ENCODE results near the gene OR51E2. TPM values are rescaled to one million over a fixed set of nuclear protein-coding genes. Genes with fewer than 3 reads are reported as not detected.

Gene OR51E2
- total RNA-seq, 1 donor from 2014 or later: not detected

DNA sequence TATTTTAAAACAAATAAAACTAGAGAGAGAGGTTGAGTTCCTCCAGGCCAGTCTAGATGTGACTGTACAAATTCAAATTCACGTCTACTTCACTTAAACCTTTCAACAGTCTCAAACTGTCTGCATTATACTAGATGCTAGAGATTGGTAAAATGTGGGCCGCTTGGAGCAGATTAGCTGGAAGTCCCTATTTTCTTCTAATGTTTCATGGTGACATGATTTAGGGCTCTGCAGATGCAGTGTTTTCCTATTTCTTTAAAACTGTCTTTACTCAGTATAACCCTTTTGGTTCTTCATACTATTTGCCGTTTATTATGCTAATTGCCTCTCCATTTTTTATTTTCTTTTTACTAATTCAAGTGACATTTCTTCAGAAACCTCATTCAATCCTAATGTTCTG lies 33.5 kb downstream of the OR51E2 start:
- intact Hi-C loops (cut with micrococcal nuclease): no loop called here

DNA sequence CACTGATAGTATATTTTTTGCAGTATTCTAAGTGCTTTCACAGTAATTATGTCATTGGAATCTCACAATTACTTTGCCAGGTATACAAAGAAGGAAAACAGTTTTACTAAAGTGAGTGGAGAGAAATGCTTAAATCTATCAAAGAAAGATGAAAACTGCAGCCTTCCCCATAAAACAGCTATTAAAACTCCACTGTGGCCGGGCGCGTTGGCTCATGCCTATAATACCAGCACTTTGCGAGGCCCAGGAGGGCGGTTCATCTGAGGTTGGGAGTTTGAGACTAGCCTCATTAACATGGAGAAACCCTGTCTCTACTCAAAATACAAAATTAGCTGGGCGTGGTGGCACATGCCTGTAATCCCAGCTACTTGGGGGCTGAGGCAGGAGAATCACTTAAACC lies 34.8 kb downstream of the OR51E2 start:
- intact Hi-C loops (cut with micrococcal nuclease): no loop called here

DNA sequence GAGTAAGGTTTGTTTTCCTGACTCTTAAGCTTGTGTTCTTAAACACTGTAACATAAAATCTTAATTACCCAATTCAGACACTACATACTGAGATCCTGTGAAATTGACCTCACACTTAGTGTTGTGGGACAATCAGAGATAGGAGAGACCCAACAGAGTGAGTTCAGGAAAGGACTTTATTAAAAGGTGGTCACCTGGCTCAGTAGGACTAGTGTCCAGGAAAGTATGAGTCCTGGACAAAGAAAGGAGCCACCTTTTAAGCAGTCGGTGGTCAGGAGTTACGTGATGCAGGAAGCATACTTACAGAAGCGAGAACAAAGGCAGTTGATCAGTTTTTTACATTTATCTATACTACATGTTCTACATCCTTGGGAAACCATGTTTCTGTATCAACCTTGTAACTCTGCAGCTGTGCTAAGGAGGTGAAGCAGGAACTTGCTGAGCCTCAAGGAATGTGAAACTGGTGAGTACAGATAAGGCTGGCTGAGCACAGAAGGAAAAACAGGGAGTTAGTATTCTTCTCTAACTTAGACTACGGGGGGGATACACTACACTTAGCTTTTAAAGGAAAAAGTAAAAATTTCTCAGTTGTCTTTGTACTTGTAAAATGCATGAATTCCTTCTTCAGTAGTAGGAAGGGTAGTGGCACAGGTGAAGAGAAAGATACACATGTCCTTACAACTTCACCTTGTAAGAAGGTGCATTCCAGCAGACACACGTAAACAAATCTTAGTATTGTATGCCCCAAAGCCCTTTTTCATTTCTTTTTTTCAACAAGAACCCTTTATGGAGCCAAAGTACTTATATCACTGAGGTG lies 38.8 kb downstream of the OR51E2 start:
- intact Hi-C loops (cut with micrococcal nuclease): no loop called here

DNA sequence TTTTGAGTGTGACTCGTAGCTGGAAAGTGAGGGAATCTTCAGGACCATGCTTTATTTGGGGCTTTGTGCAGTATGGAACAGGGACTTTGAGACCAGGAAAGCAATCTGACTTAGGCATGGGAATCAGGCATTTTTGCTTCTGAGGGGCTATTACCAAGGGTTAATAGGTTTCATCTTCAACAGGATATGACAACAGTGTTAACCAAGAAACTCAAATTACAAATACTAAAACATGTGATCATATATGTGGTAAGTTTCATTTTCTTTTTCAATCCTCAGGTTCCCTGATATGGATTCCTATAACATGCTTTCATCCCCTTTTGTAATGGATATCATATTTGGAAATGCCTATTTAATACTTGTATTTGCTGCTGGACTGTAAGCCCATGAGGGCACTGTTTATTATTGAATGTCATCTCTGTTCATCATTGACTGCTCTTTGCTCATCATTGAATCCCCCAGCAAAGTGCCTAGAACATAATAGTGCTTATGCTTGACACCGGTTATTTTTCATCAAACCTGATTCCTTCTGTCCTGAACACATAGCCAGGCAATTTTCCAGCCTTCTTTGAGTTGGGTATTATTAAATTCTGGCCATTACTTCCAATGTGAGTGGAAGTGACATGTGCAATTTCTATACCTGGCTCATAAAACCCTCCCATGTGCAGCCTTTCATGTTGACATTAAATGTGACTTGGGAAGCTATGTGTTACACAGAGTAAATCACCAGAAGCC lies 42.9 kb downstream of the OR51E2 start:
- intact Hi-C loops (cut with micrococcal nuclease): no loop called here

DNA sequence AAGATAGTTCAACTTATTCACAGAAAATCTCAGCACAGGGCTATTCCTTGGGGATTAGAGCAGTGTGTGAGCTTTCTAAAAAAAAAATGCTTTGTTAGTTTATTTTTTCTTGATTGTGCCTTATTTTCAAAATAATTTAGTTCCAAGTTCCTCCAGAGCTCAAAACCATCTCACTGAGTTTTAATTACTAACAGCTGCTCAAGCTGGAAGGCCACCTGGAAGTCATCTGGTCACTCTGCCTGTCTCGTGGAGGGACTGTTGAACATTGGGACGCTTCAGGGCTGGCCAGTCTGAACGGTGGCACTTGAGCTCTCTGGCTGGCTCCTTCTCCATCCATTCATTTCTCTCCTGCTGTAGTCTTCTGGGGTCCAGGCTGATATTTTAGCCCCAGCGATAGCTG lies 49.9 kb downstream of the OR51E2 start:
- intact Hi-C loops (cut with micrococcal nuclease): no loop called here

DNA sequence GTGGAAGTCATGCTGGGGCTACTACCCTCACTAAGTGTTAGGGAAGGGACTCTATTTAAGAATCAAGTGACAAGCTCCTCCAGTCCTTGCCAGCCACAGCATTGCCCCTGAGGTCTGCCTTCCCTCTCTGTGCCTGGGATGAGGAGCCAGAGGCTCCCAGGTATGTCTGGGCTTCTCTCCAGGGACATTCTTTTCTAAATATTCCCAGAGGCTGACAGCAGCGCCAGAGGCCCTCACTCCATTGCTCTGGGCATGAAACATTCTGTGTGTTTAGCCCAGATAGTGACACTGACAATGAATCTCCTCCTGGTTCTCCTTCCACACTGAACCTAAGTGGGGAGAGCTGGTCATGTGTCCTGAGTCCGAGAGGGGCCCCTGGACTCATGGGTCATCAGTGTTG lies 51.7 kb downstream of the OR51E2 start:
- intact Hi-C loops (cut with micrococcal nuclease): no loop called here

DNA sequence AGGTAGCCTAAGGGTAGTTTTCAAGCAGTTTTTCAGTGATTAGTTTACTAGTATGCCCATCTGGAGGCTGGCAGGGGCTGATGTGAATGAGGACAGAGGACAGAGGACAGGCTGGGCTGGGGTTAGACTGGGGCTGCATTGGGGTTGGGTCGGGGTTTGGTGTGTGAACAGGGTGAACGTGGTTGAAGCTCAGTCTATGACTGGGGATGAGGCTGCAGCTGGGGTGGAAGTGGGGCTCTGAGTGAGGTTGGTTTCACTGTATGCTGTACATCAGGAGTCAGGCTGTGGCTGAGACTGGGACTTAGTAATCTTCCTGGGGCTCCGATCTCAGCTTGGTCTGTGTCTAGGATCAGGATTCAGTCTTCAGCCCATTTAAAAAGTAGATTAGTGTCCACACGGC lies 53.4 kb downstream of the OR51E2 start:
- intact Hi-C loops (cut with micrococcal nuclease): no loop called here

DNA sequence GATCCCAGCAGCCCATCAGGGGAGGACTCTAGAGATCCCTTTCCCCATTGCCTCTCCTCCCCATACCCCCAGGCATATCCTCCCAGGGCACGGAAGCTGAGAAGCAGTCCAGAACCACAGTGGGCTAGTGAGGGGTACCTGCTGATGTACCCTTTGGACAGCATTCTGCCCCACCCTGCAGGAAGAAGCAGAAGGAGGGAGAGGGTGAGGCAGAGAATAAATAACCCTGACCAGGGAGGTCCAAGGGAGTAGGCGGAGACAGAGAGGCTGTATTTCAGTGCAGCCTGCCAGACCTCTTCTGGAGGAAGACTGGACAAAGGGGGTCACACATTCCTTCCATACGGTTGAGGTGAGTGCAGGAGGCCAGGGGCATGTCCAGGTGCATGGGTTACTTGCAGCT lies 54.0 kb downstream of the OR51E2 start, which contains the start of gene OR51E1:
TSS of gene OR51E1 (plus strand) at position 301 of the 400 bp plus-strand sequence. CDS start 8,545 bp downstream, outside the sequence.
- intact Hi-C loops (cut with micrococcal nuclease): no loop called here

DNA sequence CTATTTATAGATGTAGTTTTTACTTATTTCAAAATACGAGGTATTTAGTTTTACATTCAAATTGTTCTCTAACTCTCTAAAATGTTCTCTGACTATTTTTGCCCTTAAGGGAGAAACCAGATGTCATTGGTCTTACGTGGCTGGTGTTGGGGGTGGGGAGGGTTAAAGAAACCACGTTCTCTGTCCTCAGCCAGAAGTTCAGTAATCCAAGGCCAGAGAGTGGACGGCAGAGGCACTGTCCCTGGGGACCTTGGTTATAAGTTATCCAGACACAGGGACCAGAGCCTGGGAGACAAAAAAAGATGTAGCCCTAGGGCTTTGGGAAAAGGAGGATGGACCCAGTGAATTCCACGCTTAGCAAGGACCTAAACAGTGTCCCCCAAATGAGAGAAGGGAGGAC lies 54.6 kb downstream of the OR51E2 start:
- intact Hi-C loops (cut with micrococcal nuclease): no loop called here

DNA sequence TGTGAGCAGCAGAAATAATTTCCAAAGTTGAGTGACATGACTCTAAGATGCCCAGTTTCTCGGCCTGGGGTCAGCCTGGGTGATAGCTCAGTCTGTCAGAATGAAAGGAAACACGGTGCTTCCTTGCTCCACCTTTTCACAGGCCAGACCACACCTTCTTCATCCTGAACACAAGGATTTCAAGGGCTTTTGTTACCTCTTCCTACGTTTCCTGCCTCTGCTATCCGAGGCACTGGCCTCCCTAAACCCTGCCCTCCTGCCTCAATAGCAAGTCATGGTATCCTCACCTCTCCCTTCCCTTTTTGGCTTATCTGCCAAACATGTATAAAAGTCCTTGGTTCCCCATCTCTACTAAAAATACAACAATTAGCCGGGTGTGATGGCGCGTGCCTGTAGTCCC lies 55.6 kb downstream of the OR51E2 start:
- intact Hi-C loops (cut with micrococcal nuclease): no loop called here

DNA sequence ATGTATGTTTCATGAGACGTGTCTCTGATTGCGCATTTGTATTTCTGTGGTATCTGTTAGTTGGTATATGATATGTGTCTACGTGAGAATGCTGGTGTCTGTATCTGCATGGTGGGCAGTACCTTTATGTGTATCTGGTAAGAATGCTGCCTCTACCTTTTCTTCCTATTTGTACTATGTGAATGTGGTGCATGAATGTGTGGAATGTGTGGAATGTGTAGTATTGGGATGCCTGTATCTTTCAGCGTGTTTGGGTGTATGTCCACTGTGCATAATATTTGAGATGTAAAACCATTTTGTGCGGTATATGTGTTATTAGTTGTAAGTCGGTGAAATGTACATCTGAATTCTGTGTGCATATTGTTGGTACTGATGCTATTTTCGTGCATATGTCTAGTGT lies 56.2 kb downstream of the OR51E2 start:
- intact Hi-C loops (cut with micrococcal nuclease): no loop called here

DNA sequence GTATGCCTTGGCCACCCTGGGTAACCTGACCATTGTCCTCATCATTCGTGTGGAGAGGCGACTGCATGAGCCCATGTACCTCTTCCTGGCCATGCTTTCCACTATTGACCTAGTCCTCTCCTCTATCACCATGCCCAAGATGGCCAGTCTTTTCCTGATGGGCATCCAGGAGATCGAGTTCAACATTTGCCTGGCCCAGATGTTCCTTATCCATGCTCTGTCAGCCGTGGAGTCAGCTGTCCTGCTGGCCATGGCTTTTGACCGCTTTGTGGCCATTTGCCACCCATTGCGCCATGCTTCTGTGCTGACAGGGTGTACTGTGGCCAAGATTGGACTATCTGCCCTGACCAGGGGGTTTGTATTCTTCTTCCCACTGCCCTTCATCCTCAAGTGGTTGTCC lies 57.7 kb downstream of the OR51E2 start:
- intact Hi-C loops (cut with micrococcal nuclease): no loop called here

DNA sequence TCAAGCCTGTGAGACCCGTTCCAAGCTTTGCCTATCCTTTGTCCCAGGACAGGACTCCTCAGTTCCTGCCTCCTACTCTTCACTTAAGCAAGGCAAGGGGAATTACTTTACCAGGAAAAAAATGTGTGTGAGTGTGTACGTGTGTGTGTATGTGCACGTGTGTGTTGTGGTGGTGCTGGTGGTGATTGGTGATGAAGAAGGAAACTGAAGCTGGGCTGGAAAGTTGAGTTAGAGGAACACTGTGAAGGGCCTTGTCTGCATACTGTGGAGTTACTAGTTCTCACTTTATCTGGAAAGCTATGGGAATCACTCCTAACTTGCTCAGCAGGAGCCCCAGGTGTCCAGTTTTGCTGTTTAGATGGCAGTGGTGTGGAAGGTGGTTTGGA lies 60.0 kb downstream of the OR51E2 start:
- intact Hi-C loops (cut with micrococcal nuclease): loop anchor here (2.0 kb wide), 1 partner anchor 367 kb away; no protein-coding TSS in a partner anchor

DNA sequence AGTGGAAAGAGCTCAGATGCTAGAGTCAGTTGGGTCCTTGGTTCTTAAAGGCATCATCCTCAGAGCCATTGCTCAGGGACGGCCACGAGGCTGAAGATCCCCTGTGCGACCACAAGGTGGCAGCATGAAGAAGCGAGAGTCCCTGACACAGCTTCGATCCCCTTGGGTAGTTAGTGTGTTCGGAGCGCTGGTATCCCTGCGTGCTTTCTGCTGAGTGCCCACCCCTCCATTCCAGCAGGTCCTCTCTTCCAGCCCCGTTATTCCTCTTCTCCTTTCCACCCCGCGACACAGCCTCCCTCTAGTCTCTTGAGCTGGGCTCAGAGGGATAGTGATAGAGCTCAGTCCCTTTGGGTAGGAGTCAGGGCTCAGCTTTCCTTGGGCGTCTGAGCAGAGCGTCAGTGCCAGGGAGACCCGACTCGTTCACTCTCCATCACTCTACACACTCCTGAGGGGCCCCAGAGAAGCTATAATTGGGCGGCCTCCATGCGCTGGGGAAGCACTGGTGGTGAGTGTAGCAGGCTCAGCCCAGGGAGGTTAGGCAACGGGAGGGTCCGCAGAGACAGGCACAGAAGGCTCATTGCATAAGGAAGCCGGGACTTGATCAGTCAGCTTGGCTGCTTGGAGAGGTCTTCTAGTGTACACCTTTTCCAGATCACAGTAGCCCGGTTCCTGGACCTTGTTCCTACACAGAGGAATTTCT lies 60.5 kb downstream of the OR51E2 start, which contains the start of gene OR51D1:
TSS of gene OR51D1 (plus strand) at position 516 of the 700 bp plus-strand sequence. CDS start 2,314 bp downstream, outside the sequence.
- intact Hi-C loops (cut with micrococcal nuclease): loop anchor here (2.0 kb wide), 1 partner anchor 368 kb away; no protein-coding TSS in a partner anchor

DNA sequence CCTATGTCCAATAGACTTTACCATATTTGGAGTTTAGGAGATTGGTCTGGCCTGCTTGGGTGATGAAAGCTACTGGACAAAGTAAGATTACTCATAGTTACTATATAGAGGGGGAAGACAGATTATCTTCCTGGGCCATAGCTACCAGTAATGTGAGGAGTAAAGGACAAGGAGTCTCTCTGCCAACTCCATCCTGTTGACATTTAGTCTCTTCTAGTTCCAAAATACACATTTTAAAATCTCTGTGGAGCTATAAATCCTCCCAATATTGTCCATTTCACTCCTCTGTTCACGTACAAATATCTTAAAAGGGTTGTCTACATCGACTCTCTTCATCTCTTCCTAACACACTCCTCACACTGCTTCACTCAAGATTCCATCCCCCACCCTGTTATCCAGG lies 61.5 kb downstream of the OR51E2 start:
- intact Hi-C loops (cut with micrococcal nuclease): loop anchor here (2.0 kb wide), 1 partner anchor 369 kb away; no protein-coding TSS in a partner anchor

Other genes with a start within 250 kb of the OR51E2 start
- not detected in 2 replicates for gene OR52K2, start 248.6 kb downstream of the OR51E2 start, total RNA-seq
- not detected in 2 replicates for gene OR52K1, start 215.2 kb downstream of the OR51E2 start, total RNA-seq
- gene OR52M1, start 152.7 kb downstream of the OR51E2 start, total RNA-seq: not detected in 2 replicates
- gene OR52I2, start 116.1 kb downstream of the OR51E2 start, total RNA-seq: not detected in 2 replicates
- gene OR52I1, start 103.8 kb downstream of the OR51E2 start, total RNA-seq: not detected in 2 replicates
- gene TRIM68, start 89.6 kb downstream of the OR51E2 start, total RNA-seq: 10.9 and 12.9 TPM in 2 replicates
- not detected in 2 replicates for gene OR51D1, start 60.4 kb downstream of the OR51E2 start, total RNA-seq
- not detected in 2 replicates for gene OR51E1, start 53.9 kb downstream of the OR51E2 start, total RNA-seq
- not detected in 2 replicates for gene MMP26, start 6.9 kb upstream of the OR51E2 start, total RNA-seq
- not detected in 2 replicates for gene OR51F1, start 72.1 kb upstream of the OR51E2 start, total RNA-seq
- not detected in 2 replicates for gene OR52R1, start 106.5 kb upstream of the OR51E2 start, total RNA-seq
- not detected in 2 replicates for gene OR51F2, start 123.5 kb upstream of the OR51E2 start, total RNA-seq
- gene OR51S1, start 151.4 kb upstream of the OR51E2 start, total RNA-seq: not detected in 2 replicates
- gene OR51T1, start 184.0 kb upstream of the OR51E2 start, total RNA-seq: not detected in 2 replicates
- gene OR51A7, start 205.9 kb upstream of the OR51E2 start, total RNA-seq: not detected in 2 replicates
- not detected in 2 replicates for gene OR51G2, start 221.5 kb upstream of the OR51E2 start, total RNA-seq
- gene OR51G1, start 226.5 kb upstream of the OR51E2 start, total RNA-seq: not detected in 2 replicates
- not detected in 2 replicates for gene OR51A4, start 249.8 kb upstream of the OR51E2 start, total RNA-seq

All from T-helper 2 cell treated with Interferon-gamma antibody and Interleukin-4, amounts not matched to agents 100 ng/mL and 5 ng/mL, for 36 hours (primary cell).